Daoy (cell line): ENCODE data around the gene PCDH17. TPM values are rescaled to one million over a fixed set of nuclear protein-coding genes. Genes with fewer than 3 reads are reported as not detected.

Source experiments
- DNase-seq: peaks from one replicate; pipeline ENCODE4 v3.0.0-alpha.2; 2015; ENCODE audit warnings: low read depth
- total RNA-seq: library from RNA; depleted of rRNA; stranded (reverse); fragments of >200 nt; shearing (Covaris generic); gene quantifications from 2 replicates; pipeline ENCODE4 v1.2.3, GENCODE V29; 2014

Gene PCDH17
- total RNA-seq, 1 experiment from 2014 or later, result under 0.01 TPM

DNA sequence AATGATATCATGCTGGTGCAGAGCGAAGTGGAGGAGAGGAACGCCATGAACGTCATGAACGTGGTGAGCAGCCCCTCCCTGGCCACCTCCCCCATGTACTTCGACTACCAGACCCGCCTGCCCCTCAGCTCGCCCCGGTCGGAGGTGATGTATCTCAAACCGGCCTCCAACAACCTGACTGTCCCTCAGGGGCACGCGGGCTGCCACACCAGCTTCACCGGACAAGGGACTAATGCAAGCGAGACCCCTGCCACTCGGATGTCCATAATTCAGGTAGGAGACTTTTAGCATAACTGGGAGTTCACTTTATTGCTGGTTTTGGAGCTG is 3.3 kb downstream of the PCDH17 start:
- DNase-seq, result no peak

GRCh38 chr13:57635541-57636085 is 4.1 kb downstream of the PCDH17 start:
- no peak for DNase-seq

- no peak for DNase-seq
Measured at GRCh38 chr13:57636816-57637215, 5.3 kb downstream of the PCDH17 start.

DNA sequence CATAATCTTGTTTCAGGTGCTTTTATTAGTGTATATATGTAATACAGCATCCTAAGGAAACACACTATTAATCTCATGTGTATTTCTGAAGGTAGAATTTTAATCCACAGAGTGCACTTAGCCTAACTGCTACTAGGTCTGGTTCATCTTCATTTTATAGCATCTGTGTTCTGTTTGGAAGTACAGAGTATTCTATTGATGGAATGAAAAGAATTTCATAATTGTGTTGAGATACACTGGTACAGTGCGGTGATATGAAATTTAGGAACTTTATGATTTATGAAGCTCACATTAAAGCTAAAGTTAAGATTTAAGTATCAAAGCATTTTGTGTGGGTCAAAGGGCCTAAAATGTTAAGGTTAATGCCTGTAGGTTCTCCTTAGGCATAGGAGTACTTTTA is 6.0 kb downstream of the PCDH17 start:
- DNase-seq, result no peak

GRCh38 chr13:57638186-57638890 is 6.8 kb downstream of the PCDH17 start:
- DNase-seq, result no peak

DNA sequence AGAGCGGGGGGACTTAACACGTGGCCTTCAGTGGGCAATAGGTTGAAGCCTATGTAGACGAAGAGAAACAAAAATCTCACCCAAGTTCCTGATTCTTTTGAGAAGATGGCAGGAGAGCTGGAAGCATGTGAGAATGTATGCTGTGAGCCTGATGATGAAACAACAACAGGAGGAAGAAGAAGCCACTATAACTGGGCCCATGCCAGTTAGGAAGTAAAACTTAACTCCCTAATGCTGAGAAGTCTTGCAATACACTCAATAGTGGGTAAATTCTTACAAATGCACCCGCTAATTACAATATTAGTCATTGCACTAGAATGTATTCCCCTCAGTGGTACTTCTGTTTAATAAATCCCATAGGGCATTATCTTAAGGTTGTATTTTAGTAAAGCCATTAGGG is 9.1 kb downstream of the PCDH17 start:
- DNase-seq, result no peak

GRCh38 chr13:57641051-57641450 is 9.5 kb downstream of the PCDH17 start:
- DNase-seq, result no peak

DNA sequence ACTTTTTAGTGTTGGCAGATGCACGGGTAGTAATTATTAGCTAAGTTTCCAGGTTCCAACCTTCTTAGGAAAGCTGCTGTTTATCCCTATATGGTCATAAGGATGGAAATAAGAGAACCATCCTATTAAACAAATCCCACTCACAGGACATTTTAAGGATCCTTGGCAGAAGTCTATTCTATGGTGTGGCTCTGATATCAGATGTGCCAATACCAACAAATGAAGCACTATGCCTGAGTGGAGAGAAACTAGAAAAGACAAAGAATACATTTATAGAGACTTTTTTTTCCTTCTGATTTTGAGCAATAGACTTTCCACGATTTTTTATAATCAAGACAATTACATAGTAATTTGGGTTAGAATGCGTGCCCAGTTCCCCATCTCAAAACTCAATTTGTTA is 12.6 kb downstream of the PCDH17 start:
- no peak for DNase-seq

DNA sequence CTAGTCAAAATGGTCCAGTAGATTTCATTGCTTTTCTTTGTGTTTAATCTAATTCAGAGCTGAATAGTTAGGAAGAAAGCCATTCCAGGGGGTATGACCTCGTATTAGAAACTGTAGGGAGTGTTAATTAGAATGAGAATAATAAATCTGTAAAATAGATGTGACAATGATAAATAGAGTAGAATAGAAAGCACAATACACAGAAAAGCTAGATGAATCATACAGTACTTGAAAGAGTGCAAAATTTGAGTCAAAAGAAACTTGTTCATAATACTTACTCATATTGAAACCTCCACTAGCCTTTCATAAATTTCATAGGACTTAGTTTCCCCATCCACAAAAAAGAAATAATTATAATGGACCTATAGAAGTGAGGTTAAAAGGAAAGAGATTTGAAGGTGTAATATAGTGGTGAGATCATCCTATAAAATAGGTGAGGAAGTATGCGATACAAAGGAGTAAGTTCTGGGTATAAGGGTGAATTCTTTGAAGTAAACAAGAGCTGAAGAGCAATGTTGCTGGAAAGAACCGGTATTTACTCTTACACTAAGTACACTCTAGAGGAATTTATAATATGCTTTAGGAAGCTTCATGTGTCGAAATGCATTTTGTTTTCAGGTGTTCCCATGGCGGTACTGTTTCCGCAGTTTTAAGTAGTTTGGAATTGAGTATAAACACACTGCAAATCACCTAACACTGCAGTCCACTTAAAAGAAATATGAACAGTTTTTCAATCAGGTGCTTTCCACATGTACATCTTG is 21.9 kb downstream of the PCDH17 start:
- DNase-seq, result no peak

- DNase-seq, result no peak
Measured at GRCh38 chr13:57665481-57665880, 33.9 kb downstream of the PCDH17 start.

- DNase-seq, result no peak
Measured at GRCh38 chr13:57666131-57666953, 34.8 kb downstream of the PCDH17 start.

GRCh38 chr13:57672168-57672567 is 40.6 kb downstream of the PCDH17 start:
- no peak for DNase-seq

- no peak for DNase-seq
Measured at GRCh38 chr13:57673197-57673596, 41.7 kb downstream of the PCDH17 start.

DNA sequence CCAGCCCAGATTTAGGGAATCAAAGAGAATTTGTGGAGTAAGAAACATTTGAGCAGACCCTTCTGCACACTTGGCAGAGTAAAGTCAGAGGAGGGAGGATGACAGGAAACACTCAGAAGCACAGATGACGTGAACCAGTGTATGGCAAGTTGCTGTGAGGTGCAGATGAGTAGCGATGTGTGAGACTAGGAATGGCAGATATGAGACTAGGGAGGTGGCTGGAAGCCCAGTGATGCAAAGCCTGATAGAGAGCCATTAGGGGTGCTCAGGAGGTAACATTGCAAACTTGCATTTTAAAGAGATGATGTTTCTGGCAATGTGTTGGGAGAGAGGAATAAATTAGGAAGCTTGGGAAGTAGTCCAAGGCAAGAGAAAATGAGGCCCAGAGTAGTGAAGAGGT is 44.0 kb downstream of the PCDH17 start:
- DNase-seq, result no peak

DNA sequence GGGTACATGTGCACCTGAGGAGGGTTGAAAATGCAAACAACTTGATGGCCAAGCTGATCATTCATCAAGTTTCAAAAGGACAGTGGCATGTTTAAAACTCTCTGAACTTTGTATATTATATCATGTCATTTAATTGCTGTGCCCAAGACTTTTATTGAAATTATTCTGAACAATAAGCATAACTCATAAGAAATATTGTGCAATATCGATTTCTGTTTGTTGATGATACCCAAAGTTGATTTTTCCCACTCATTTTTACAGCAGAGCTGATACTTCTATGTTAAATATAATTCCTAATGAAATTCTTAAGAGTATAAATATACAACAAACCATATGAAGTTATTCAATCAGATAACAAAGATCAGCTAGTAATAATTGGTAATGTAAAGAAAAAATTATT is 49.1 kb downstream of the PCDH17 start:
- no peak for DNase-seq

DNA sequence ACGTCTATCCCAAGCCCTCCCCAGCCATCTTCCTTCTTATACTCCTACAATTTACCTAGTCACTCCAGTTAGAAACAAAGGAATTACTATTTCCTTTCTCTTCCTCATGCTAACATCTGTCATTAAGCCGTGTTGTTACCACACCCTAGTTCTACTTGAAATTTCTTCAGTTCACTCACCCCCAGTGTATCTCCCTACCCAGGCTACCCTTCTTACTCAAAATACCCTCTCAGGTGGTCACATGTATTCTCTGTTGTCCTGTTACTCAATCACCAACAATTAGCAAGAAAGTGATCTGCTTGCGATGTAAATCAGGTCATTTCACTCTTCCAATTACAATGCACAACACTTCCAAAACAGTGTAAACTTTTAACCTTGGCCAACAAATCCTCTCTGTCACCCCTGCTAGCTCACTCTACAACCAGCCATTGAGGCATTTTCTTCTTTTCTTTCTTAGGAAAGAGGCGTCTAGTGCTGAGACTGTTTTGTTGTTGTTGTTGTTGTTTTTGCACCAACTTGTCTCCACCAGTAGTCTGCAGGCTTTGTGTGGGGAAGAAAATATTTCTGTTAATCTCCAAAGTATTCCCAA is 50.7 kb downstream of the PCDH17 start:
- DNase-seq, result no peak

GRCh38 chr13:57698851-57699250 is 67.3 kb downstream of the PCDH17 start:
- no peak for DNase-seq

DNA sequence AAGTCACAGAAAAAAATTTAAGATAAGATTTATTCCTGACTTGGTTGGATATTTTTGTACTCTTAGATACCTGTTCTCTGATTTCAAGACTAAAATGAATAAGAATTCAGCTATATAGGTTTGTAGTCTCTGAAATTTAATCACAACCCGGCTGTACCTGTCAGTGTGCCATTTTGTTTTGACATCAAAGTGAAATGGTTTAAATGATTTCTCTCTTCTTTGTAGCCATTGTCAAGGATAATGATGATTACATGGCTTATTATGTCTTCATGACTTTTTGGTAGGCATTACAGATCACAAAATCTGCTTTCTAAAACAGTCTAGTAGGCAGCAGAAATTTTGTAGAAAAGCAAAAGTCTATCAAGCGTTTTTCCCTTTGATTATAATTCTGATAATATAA is 72.5 kb downstream of the PCDH17 start:
- DNase-seq, result no peak

DNA sequence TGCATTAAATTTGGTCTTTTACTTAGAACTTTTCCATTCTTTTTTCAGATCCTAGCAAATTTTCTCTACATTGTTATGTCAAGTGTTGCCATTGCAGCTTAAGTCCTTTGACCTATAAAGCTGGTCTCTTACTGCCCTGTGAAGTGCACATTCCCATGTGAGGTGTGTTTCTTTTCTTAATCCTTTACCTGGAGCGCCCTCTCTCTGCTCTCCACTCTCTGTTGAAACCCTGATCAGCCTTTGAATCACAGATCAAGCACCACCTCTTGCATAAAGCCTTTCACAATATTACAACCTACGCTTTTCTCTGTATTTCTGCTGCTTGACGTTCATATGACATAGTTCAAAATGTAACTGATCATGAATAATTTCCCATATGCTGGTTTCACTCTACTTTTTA is 84.8 kb downstream of the PCDH17 start:
- DNase-seq, result no peak

DNA sequence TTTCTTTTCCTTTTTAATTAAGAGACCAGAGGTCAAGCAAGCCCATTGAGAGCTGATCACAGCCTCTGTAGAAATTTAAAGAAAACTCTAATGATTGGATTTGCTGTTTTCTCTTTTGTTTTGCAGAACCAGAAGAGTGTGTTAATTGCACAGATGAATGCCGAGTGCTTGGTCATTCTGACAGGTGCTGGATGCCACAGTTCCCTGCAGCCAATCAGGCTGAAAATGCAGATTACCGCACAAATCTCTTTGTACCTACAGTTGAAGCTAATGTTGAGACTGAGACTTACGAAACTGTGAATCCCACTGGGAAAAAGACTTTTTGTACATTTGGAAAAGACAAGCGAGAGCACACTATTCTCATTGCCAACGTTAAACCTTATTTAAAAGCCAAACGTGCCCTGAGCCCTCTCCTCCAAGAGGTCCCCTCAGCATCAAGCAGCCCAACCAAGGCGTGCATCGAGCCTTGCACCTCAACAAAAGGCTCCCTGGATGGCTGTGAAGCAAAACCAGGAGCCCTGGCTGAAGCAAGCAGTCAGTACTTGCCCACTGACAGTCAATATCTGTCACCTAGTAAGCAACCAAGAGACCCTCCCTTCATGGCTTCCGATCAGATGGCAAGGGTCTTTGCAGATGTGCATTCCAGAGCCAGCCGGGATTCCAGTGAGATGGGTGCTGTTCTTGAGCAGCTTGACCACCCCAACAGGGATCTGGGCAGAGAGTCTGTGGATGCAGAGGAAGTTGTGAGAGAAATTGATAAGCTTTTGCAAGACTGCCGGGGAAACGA is 93.1 kb downstream of the PCDH17 start:
- no peak for DNase-seq

- DNase-seq, result no peak
Measured at GRCh38 chr13:57725480-57725879, 93.9 kb downstream of the PCDH17 start.
